Uterus (tissue), 2 donors: ENCODE data around the gene ZNF33A.

Source experiments
- POLR2A ChIP-seq, 2 donors: fragments of 450-650 bp; IDR thresholded peaks; one replicate each; pipeline ENCODE4 v1.6.1; 2016; ENCODE audit warnings: antibody characterized with exemption in 2 of 2, mild to moderate bottlenecking in 1 of 2, moderate library complexity in 1 of 2
- TF ChIP-seq, protein P1 (sequence below), 4 experiments: fragments of 200-600 bp in 2 of 4; fragments of 450-650 bp in 2 of 4; sonication (generic) in 2 of 4; IDR thresholded peaks; one replicate each; pipeline ENCODE4 v1.5.1; 2016 to 2019; ENCODE audit warnings: antibody characterized with exemption in 4 of 4, mild to moderate bottlenecking in 2 of 4, moderate library complexity in 1 of 4

GRCh38 chr10:37991655-37992054, 18.8 kb upstream of the ZNF33A start:
- TF ChIP-seq, protein P1, sequence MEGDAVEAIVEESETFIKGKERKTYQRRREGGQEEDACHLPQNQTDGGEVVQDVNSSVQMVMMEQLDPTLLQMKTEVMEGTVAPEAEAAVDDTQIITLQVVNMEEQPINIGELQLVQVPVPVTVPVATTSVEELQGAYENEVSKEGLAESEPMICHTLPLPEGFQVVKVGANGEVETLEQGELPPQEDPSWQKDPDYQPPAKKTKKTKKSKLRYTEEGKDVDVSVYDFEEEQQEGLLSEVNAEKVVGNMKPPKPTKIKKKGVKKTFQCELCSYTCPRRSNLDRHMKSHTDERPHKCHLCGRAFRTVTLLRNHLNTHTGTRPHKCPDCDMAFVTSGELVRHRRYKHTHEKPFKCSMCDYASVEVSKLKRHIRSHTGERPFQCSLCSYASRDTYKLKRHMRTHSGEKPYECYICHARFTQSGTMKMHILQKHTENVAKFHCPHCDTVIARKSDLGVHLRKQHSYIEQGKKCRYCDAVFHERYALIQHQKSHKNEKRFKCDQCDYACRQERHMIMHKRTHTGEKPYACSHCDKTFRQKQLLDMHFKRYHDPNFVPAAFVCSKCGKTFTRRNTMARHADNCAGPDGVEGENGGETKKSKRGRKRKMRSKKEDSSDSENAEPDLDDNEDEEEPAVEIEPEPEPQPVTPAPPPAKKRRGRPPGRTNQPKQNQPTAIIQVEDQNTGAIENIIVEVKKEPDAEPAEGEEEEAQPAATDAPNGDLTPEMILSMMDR (IDR thresholded peaks at IDR 0.05) = no peak
- no peak for TF ChIP-seq POLR2A (IDR thresholded peaks at IDR 0.05)
